K562 (cell line): ENCODE results near the gene HAS3. TPM values are rescaled to one million over a fixed set of nuclear protein-coding genes. Genes with fewer than 3 reads are reported as not detected.
A peak's percentile ranks its signal among the peaks of the same experiment; 100 is the strongest.

Experiments
- CREB1 ChIP-seq, 2 experiments: sonication (generic) in 1 of 2; formaldehyde crosslinking in 1 of 2; IDR thresholded peaks; 2 replicates each; pipeline versions ENCODE4 v1.6.1 to v1.8.0; 2012 to 2022; ENCODE audit warnings: inconsistent platforms in 1 of 2, mild to moderate bottlenecking in 1 of 2, missing genetic modification reagents in 1 of 2, moderate library complexity in 1 of 2
- GABPB1 ChIP-seq: sonication (generic); formaldehyde crosslinking; IDR thresholded peaks from 2 replicates; pipeline ENCODE4 v1.8.0; 2022; ENCODE audit warnings: mild to moderate bottlenecking, missing genetic modification reagents
- HNRNPH1 ChIP-seq: fragments of 200-400 bp; formaldehyde crosslinking; optimal IDR thresholded peaks from 2 replicates; pipeline ENCODE3; 2017; ENCODE audit warnings: low read depth, mild to moderate bottlenecking, low read length, moderate library complexity
- IFI16 ChIP-seq: fragments of 250-450 bp; sonication (Bioruptor Pico); IDR thresholded peaks from 2 replicates; pipeline ENCODE4 v2.1.2; 2022; ENCODE audit warnings: mild to moderate bottlenecking, inconsistent platforms
- KHSRP ChIP-seq: fragments of 450-650 bp; IDR thresholded peaks from 2 replicates; pipeline ENCODE4 v1.6.1; 2017
- MEIS2 ChIP-seq: fragments of 450-650 bp; IDR thresholded peaks from 2 replicates; pipeline ENCODE4 v1.6.1; 2014; ENCODE audit warnings: mild to moderate bottlenecking; ENCODE audit not compliant: partially characterized antibody
- XRCC5 ChIP-seq: fragments of 200-400 bp; formaldehyde crosslinking; IDR thresholded peaks from 2 replicates; pipeline ENCODE4 v1.6.1; 2017; ENCODE audit warnings: low read depth, mild to moderate bottlenecking, low read length
- ZKSCAN3 ChIP-seq: fragments of 250-450 bp; sonication (Bioruptor Pico); IDR thresholded peaks from 2 replicates; pipeline ENCODE4 v1.4.0; 2020
- ZNF12 ChIP-seq: sonication (generic); formaldehyde crosslinking; IDR thresholded peaks from 2 replicates; pipeline ENCODE4 v1.4.0; 2020; ENCODE audit warnings: mild to moderate bottlenecking, missing genetic modification reagents
- ZNF699 ChIP-seq: fragments of 250-450 bp; sonication (Bioruptor Pico); IDR thresholded peaks from 2 replicates; pipeline ENCODE4 v1.8.0; 2021; ENCODE audit warnings: mild to moderate bottlenecking, moderate library complexity; ENCODE audit not compliant: insufficient replicate concordance
- ZNF766 ChIP-seq: fragments of 200-800 bp; sonication (Bioruptor generic); conservative IDR thresholded peaks from 2 replicates; pipeline ENCODE4 v1.6.1; 2016; ENCODE audit warnings: missing genetic modification characterization, missing compliant biosample characterization
- ZSCAN32 ChIP-seq: fragments of 450-650 bp; formaldehyde crosslinking; IDR thresholded peaks from 2 replicates; pipeline ENCODE4 v1.4.0; 2020; ENCODE audit warnings: mild to moderate bottlenecking, moderate library complexity
- polyA plus RNA-seq, 8 experiments: library from polyadenylated mRNA; depleted of rRNA in 4 of 8; stranded (reverse) in 5 of 8; unstranded in 3 of 8; fragments of >200 nt; fragmentation: Nextera tagmentation in 2 of 8; fragmentation: Illumina TruSeq in 1 of 8; extraction: Ambion mirVana in 2 of 8; extraction: Trizol in 1 of 8; gene quantifications; 2 replicates each; pipeline versions ENCODE4 v1.2.1 to v1.2.3, GENCODE V29; 2011 to 2014; ENCODE audit warnings: inconsistent platforms in 1 of 8, missing spikeins in 1 of 8
- total RNA-seq, 7 experiments: library from RNA; depleted of rRNA in 6 of 7; stranded (reverse); fragments of >200 nt in 6 of 7; fragmentation: Illumina TruSeq in 2 of 7; extraction: Trizol in 2 of 7; gene quantifications; 2 replicates each; pipeline versions ENCODE4 v1.2.1 to v1.2.3, GENCODE V29; 2011 to 2021; ENCODE audit warnings: low replicate concordance in 1 of 7
- TF ChIP-seq, protein P1 (sequence below), 3 experiments: IDR thresholded peaks in 2 of 3; conservative IDR thresholded peaks in 1 of 3; 2 replicates each; pipeline ENCODE4 v1.5.1; 2011 to 2012; ENCODE audit warnings: low read length in 3 of 3, mild to moderate bottlenecking in 3 of 3, control low read depth in 2 of 3, improper control_type of control experiment in 1 of 3, inconsistent platforms in 1 of 3, low read depth in 1 of 3, mixed read lengths in 1 of 3, moderate library complexity in 1 of 3; ENCODE audit not compliant: insufficient read depth in 2 of 3
- TF ChIP-seq, protein P2 (sequence below): fragments of 250-450 bp; sonication (Bioruptor Pico); IDR thresholded peaks from 2 replicates; pipeline ENCODE4 v1.5.0; 2020; ENCODE audit warnings: mild to moderate bottlenecking, borderline replicate concordance
- TF ChIP-seq, protein P3 (sequence below): sonication (generic); formaldehyde crosslinking; IDR thresholded peaks from 2 replicates; pipeline ENCODE4 v1.8.0; 2022; ENCODE audit warnings: missing genetic modification reagents, mild to moderate bottlenecking, borderline replicate concordance
- TF ChIP-seq, protein P4 (sequence below): sonication (generic); formaldehyde crosslinking; IDR thresholded peaks from 2 replicates; pipeline ENCODE4 v1.8.0; 2022; ENCODE audit warnings: missing genetic modification reagents, mild to moderate bottlenecking, borderline replicate concordance
- TF ChIP-seq, protein P5 (sequence below): fragments of 250-450 bp; sonication (Bioruptor Pico); IDR thresholded peaks from 2 replicates; pipeline ENCODE4 v1.8.0; 2022; ENCODE audit warnings: inconsistent platforms

The HAS3 gene
- total and polyA plus RNA-seq, 9 of the 15 experiments (the other 6 are each of a cell fraction or from before 2014, with no cell fraction given), result 0.04 to 0.33 (median 0.13) TPM; not detected in 1

DNA sequence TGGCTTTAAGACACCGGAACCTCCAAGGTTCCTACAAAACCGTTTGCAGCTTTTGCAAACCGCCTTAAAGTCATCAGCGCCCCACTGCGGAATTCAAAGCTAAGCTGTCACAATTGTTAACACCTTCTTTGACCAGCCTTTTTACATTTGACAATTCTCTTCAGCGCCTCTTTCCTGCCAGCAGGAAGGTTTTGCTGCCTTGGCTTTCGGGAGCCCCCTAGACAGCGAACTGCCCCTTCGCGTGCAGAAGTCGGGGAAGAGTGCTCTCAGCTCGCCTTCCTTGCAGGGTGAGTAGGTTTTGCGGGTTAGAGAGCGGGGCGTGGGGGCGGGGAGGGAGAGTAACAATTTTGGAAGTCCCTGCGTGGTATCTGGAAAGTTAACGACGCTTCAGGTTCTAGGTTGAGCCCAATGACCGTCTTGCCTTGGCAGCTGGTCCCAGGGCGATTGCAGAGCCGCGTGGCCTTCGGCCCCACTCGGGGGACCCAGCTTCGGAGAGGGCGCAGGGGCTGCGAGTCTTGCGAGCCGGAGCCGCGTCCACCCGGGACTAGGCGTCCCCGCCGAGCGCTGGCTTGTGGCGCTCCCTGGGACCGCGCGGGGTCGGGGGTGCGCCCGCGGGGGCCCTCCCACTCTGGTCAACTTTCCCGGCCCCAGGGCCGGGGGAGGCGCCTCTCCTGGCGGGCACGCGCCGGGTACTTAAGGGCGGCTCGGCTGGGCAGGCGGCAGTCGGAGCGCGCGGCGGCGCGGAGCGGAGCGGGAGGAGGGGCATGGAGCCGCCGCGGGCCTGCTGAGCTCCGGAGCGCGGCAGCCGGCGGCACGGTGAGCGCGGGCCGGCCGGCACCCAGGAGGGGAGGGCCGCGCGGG, at the start of gene HAS3 (continued):
- no peak for TF ChIP-seq XRCC5
- TF ChIP-seq ZNF766 (CRISPR knock-in tag), result no peak
- TF ChIP-seq CREB1 (IDR thresholded peaks at IDR 0.05), result no peak
- TF ChIP-seq CREB1 (CRISPR knock-in tag; IDR thresholded peaks at IDR 0.05), result no peak
- TF ChIP-seq, protein P1, sequence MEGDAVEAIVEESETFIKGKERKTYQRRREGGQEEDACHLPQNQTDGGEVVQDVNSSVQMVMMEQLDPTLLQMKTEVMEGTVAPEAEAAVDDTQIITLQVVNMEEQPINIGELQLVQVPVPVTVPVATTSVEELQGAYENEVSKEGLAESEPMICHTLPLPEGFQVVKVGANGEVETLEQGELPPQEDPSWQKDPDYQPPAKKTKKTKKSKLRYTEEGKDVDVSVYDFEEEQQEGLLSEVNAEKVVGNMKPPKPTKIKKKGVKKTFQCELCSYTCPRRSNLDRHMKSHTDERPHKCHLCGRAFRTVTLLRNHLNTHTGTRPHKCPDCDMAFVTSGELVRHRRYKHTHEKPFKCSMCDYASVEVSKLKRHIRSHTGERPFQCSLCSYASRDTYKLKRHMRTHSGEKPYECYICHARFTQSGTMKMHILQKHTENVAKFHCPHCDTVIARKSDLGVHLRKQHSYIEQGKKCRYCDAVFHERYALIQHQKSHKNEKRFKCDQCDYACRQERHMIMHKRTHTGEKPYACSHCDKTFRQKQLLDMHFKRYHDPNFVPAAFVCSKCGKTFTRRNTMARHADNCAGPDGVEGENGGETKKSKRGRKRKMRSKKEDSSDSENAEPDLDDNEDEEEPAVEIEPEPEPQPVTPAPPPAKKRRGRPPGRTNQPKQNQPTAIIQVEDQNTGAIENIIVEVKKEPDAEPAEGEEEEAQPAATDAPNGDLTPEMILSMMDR (IDR thresholded peaks at IDR 0.05 in 2 of 3, conservative IDR thresholded peaks at IDR 0.05 in 1 of 3; ENCODE audit: insufficient read depth in 2 of 3, low read depth in 1 of 3, low read length in 3 of 3), result peak; percentile 60 to 89 (median 71)
- TF ChIP-seq GABPB1 (CRISPR knock-in tag), result no peak
- TF ChIP-seq, protein P2, sequence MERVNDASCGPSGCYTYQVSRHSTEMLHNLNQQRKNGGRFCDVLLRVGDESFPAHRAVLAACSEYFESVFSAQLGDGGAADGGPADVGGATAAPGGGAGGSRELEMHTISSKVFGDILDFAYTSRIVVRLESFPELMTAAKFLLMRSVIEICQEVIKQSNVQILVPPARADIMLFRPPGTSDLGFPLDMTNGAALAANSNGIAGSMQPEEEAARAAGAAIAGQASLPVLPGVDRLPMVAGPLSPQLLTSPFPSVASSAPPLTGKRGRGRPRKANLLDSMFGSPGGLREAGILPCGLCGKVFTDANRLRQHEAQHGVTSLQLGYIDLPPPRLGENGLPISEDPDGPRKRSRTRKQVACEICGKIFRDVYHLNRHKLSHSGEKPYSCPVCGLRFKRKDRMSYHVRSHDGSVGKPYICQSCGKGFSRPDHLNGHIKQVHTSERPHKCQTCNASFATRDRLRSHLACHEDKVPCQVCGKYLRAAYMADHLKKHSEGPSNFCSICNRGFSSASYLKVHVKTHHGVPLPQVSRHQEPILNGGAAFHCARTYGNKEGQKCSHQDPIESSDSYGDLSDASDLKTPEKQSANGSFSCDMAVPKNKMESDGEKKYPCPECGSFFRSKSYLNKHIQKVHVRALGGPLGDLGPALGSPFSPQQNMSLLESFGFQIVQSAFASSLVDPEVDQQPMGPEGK (CRISPR knock-in tag), result no peak
- TF ChIP-seq MEIS2, result peak; percentile 54
- no peak for TF ChIP-seq ZSCAN32
- no peak for TF ChIP-seq ZNF699 (CRISPR knock-in tag)
- TF ChIP-seq, protein P3, sequence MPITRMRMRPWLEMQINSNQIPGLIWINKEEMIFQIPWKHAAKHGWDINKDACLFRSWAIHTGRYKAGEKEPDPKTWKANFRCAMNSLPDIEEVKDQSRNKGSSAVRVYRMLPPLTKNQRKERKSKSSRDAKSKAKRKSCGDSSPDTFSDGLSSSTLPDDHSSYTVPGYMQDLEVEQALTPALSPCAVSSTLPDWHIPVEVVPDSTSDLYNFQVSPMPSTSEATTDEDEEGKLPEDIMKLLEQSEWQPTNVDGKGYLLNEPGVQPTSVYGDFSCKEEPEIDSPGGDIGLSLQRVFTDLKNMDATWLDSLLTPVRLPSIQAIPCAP, result no peak
- TF ChIP-seq, protein P4, sequence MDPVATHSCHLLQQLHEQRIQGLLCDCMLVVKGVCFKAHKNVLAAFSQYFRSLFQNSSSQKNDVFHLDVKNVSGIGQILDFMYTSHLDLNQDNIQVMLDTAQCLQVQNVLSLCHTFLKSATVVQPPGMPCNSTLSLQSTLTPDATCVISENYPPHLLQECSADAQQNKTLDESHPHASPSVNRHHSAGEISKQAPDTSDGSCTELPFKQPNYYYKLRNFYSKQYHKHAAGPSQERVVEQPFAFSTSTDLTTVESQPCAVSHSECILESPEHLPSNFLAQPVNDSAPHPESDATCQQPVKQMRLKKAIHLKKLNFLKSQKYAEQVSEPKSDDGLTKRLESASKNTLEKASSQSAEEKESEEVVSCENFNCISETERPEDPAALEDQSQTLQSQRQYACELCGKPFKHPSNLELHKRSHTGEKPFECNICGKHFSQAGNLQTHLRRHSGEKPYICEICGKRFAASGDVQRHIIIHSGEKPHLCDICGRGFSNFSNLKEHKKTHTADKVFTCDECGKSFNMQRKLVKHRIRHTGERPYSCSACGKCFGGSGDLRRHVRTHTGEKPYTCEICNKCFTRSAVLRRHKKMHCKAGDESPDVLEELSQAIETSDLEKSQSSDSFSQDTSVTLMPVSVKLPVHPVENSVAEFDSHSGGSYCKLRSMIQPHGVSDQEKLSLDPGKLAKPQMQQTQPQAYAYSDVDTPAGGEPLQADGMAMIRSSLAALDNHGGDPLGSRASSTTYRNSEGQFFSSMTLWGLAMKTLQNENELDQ (CRISPR knock-in tag), result 0 out of 2 replicates have a peak, but pooled peaks have one; percentile 40
- TF ChIP-seq KHSRP, result no peak
- TF ChIP-seq HNRNPH1, result no peak
- TF ChIP-seq, protein P5, sequence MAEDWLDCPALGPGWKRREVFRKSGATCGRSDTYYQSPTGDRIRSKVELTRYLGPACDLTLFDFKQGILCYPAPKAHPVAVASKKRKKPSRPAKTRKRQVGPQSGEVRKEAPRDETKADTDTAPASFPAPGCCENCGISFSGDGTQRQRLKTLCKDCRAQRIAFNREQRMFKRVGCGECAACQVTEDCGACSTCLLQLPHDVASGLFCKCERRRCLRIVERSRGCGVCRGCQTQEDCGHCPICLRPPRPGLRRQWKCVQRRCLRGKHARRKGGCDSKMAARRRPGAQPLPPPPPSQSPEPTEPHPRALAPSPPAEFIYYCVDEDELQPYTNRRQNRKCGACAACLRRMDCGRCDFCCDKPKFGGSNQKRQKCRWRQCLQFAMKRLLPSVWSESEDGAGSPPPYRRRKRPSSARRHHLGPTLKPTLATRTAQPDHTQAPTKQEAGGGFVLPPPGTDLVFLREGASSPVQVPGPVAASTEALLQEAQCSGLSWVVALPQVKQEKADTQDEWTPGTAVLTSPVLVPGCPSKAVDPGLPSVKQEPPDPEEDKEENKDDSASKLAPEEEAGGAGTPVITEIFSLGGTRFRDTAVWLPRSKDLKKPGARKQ (CRISPR knock-in tag), result no peak
- TF ChIP-seq ZKSCAN3 (CRISPR knock-in tag), result no peak
- no peak for TF ChIP-seq ZNF12 (CRISPR knock-in tag)
- no peak for TF ChIP-seq IFI16 (CRISPR knock-in tag)
